ENCODE results near the gene ICAM1.
"Not testable (repeated sequence)": the region's sequence is repeated elsewhere in the genome, so short reads cannot be mapped to it uniquely, and the experiment has no call there.

Gene ICAM1

DNA sequence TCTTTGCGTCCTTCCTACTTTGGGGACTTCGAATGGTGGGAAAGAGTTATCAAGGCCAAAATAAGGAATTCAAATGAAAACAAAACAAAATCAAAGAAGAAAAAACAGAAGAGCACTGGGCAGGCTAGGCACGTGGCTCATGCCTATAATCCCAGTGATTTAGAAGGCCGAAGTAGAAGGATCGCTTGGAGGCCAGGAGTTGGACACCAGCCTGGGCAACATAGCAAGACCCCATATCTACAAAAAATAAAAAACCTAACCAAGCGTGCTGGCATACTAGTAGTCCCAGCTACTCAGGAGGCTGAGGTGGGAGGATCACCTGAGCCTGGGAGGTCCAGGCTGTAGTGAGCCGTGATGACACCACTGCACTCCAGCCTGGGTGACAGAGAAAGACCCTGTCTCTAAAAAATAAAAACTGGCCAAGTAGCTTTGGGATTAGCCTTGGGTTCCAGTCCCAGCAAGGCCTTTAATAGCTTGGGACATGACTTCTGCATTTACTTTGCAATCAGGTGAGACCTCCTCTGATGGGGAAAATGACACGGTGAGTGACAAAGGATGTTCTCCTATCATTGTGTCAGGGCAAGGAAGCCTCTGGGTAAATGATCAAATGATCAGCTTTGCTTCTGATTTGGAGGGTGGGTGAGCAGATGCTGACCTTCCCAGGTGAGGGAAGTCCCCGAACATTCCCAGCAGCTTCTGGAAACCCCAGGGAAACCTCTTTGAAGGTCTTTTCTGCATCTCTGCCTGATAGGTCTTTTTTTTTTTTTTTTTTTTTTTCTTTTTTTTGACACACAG lies 7.1 kb downstream of the ICAM1 start:
- DNase-seq (ENCODE audit: low read depth) = no peak

DNA sequence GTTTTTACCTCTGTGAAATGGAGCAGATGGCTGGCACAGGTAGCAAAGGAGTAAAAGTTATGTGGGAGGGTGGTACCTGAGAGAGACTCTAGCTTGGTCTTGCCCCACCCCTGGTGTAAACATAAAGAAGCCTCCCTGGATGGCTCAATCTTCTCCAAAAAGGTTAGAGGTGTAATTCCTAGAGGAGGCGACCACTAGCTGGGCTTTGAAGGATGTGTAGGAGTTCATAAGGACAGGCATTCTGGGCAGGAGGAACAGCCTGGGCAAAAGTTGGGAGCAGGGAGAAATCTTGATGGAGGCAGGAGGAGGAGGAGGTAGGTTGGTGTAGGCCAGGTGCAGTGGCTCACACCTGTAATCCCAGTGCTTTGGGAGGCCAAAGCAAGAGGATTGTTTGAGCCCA lies 8.0 kb downstream of the ICAM1 start:
- DNase-seq (ENCODE audit: low read depth) = no peak

DNA sequence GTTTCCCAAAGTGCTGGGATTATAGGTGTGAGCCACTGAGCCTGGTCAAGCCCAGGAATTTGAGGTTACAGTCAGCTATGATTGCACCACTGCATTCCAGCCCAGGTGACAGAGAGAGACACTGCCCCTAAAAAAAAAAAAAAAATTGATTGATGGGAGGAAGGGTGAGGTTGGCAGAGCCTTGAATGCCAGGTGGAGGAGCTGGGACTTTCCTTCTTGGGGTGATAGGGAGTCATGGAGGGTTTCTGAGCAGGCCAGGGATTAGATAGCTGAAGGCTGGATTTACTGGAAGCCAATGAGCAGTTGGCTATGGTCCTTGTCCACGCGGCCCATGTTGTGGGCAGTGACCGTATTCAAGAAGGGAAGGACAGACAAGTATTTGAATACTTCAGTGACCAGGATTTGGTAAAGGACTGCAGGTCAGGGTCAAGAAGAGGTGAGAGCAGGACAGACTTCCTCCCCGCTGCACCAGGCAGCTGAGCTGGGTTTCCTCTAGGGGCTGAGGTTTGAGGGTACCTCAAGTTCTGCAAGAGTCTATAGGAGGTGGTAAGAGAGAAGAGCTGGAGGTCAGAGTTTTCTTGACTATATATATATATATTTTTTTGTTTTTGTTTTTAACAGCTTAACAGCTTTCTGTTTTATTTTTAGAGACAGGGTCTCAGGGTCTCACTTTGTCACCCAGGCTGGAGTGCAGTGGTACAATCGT lies 9.0 kb downstream of the ICAM1 start:
- DNase-seq (ENCODE audit: low read depth) = no peak

DNA sequence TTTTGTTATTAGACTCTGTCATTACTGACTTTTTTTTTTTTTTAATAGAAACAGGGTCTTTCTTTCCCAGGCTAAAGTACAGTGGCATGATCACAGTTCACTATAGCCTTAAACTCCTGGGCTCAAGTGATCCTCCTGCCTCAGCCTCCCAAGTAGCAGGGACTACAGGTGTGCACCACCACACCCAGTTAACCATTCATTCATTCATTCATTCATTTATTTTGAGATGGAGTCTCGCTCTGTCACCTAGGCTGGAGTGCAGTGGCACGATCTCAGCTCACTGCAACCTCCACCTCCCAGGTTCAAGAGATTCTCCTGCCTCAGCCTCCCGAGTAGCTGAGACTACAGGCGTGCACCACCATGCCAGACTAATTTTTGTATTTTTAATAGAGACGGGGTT lies 11.1 kb downstream of the ICAM1 start:
- DNase-seq (ENCODE audit: low read depth) = not testable (repeated sequence)

DNA sequence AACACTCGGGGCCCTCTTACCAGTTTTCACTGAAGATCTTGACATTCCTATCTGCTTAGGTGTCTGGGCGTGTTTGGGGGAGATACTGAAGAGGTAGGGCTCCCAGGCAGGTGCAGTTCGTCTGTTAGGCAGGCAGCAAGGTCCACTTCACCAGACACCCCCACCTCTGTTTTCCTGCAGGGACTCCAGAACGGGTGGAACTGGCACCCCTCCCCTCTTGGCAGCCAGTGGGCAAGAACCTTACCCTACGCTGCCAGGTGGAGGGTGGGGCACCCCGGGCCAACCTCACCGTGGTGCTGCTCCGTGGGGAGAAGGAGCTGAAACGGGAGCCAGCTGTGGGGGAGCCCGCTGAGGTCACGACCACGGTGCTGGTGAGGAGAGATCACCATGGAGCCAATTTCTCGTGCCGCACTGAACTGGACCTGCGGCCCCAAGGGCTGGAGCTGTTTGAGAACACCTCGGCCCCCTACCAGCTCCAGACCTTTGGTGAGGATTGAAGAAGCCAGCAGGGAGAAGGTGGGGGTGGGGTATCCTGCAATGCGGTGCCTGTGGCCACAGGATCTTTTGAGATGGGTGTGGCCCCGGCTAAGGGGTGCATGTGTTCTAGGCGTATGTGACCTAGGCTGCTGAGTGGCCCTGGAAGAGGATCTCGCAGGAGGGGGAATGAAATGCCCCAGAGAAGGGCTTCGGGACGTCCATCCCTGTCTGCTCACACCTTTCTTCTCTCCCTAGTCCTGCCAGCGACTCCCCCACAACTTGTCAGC lies 12.6 kb downstream of the ICAM1 start:
- DNase-seq (ENCODE audit: low read depth) = no peak

DNA sequence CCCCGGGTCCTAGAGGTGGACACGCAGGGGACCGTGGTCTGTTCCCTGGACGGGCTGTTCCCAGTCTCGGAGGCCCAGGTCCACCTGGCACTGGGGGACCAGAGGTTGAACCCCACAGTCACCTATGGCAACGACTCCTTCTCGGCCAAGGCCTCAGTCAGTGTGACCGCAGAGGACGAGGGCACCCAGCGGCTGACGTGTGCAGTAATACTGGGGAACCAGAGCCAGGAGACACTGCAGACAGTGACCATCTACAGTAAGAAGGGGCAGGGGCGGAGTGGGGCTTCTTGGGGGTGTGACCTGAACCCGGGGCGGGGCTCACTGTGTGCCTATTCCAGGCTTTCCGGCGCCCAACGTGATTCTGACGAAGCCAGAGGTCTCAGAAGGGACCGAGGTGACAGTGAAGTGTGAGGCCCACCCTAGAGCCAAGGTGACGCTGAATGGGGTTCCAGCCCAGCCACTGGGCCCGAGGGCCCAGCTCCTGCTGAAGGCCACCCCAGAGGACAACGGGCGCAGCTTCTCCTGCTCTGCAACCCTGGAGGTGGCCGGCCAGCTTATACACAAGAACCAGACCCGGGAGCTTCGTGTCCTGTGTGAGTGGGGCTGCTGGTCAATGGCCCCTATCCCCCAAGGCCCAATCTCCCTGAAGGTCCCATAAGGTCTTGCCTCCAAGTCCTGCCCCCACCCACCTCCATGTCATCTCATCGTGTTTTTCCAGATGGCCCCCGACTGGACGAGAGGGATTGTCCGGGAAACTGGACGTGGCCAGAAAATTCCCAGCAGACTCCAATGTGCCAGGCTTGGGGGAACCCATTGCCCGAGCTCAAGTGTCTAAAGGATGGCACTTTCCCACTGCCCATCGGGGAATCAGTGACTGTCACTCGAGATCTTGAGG lies 13.4 kb downstream of the ICAM1 start:
- no peak for DNase-seq (ENCODE audit: low read depth)

DNA sequence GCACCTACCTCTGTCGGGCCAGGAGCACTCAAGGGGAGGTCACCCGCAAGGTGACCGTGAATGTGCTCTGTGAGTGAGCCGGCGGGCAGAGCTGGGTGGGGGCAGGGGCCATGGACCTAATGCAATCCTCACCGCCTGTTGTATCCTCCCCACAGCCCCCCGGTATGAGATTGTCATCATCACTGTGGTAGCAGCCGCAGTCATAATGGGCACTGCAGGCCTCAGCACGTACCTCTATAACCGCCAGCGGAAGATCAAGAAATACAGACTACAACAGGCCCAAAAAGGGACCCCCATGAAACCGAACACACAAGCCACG lies 14.0 kb downstream of the ICAM1 start:
- no peak for DNase-seq (ENCODE audit: low read depth)

DNA sequence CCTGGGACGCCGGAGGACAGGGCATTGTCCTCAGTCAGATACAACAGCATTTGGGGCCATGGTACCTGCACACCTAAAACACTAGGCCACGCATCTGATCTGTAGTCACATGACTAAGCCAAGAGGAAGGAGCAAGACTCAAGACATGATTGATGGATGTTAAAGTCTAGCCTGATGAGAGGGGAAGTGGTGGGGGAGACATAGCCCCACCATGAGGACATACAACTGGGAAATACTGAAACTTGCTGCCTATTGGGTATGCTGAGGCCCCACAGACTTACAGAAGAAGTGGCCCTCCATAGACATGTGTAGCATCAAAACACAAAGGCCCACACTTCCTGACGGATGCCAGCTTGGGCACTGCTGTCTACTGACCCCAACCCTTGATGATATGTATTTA lies 14.5 kb downstream of the ICAM1 start:
- DNase-seq (ENCODE audit: low read depth) = no peak

DNA sequence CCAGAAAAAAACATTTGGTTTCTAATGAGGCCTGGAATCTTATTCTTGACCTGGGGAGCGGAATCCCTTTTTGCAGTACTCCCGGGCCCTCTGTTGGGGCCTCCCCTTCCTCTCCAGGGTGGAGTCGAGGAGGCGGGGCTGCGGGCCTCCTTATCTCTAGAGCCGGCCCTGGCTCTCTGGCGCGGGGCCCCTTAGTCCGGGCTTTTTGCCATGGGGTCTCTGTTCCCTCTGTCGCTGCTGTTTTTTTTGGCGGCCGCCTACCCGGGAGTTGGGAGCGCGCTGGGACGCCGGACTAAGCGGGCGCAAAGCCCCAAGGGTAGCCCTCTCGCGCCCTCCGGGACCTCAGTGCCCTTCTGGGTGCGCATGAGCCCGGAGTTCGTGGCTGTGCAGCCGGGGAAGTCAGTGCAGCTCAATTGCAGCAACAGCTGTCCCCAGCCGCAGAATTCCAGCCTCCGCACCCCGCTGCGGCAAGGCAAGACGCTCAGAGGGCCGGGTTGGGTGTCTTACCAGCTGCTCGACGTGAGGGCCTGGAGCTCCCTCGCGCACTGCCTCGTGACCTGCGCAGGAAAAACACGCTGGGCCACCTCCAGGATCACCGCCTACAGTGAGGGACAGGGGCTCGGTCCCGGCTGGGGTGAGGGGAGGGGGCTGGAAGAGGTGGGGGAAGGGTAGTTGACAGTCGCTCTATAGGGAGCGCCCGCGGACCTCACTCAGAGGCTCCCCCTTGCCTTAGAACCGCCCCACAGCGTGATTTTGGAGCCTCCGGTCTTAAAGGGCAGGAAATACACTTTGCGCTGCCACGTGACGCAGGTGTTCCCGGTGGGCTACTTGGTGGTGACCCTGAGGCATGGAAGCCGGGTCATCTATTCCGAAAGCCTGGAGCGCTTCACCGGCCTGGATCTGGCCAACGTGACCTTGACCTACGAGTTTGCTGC lies 16.1 kb downstream of the ICAM1 start, which contains the start of gene ICAM4:
ICAM4 (plus strand) TSS at position 153 of the 935 bp plus-strand sequence; CDS start at position 211, 58 bp downstream.
- no peak for DNase-seq (ENCODE audit: low read depth)

DNA sequence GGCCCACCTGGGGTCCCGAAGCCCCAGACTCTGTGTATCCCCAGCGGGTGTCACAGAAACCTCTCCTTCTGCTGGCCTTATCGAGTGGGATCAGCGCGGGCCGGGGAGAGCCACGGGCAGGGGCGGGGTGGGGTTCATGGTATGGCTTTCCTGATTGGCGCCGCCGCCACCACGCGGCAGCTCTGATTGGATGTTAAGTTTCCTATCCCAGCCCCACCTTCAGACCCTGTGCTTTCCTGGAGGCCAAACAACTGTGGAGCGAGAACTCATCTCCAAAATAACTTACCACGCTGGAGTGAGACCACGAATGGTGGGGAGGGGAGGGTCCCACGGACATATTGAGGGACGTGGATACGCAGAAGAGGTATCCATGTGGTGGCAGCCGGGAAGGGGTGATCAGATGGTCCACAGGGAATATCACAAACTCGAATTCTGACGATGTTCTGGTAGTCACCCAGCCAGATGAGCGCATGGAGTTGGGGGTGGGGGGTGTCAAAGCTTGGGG lies 17.8 kb downstream of the ICAM1 start:
- no peak for DNase-seq (ENCODE audit: low read depth)

DNA sequence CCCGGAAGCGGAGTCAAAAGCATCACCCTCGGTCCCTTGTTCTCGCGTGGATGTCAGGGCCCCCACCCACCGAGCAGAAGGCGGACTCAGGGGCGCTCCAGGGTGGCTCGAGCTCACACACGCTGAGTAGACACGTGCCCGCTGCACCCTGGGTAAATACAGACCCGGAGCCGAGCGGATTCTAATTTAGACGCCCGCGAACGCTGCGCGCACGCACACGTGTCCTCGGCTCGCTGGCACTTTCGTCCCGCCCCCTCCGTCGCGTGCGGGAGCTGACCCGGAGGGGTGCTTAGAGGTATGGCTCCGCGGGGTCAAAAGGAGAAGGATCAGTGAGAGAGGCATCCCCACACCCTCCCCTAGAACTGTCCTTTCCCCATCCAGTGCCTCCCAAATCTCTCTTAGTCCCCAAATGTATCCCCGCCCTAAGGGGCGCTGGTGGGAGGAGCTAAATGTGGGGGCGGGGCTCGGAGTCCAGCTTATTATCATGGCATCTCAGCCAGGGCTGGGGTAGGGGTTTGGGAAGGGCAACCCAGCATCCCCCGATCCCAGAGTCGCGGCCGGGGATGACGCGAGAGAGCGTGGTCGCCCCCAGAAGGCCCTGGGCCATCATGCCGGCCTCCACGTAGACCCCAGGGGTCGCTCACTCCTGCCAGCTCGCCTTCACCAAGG lies 18.4 kb downstream of the ICAM1 start:
- DNase-seq (ENCODE audit: low read depth) = no peak

DNA sequence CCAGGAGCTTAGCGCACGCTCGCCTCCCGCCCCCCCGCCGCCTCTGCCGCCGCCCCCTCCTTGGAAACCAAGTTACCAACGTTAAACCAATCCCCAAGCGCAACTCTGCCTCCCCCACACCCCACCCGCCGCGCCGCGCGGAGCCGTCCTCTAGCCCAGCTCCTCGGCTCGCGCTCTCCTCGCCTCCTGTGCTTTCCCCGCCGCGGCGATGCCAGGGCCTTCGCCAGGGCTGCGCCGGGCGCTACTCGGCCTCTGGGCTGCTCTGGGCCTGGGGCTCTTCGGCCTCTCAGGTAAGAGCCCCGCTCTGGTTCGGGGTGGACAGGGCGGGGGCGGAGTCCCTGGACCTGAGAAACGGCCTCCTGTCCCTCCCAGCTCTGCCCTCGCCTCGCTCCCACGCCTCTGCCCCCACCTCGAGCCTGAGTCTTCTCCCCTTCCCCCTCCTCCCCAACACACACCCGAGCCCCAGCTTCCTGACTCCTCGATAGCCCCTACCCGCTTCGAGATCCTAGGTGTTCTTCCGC lies 19.0 kb downstream of the ICAM1 start, which contains the start of gene ICAM5:
ICAM5 (plus strand) TSS at position 117 of the 521 bp plus-strand sequence; CDS start at position 209, 92 bp downstream.
- DNase-seq (ENCODE audit: low read depth) = no peak

DNA sequence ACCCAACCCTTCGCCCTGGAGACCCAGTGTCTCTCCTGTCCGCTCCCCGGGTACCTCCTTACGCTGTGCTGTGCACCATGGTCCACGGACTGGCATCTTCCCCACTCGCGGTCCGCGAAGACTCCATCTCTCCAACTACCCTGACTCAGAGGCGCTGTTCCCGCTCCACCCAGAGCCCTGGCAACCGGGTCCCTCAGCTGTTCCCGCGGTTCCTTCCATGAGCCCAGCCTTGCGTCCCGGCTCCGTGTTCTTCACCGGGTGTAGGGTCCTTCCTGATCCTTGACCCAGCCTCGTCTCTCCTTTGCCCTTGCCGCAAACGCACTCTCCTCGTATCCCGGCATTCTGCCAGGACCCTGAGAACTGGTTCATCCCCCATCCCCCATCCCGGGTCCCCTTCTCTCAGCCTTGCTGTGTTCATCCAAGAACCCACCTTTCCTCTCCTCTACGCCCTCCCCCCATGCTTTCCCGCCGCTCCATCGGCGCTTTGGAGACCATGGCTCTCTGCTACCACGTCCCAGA lies 19.5 kb downstream of the ICAM1 start:
- DNase-seq (ENCODE audit: low read depth) = no peak

DNA sequence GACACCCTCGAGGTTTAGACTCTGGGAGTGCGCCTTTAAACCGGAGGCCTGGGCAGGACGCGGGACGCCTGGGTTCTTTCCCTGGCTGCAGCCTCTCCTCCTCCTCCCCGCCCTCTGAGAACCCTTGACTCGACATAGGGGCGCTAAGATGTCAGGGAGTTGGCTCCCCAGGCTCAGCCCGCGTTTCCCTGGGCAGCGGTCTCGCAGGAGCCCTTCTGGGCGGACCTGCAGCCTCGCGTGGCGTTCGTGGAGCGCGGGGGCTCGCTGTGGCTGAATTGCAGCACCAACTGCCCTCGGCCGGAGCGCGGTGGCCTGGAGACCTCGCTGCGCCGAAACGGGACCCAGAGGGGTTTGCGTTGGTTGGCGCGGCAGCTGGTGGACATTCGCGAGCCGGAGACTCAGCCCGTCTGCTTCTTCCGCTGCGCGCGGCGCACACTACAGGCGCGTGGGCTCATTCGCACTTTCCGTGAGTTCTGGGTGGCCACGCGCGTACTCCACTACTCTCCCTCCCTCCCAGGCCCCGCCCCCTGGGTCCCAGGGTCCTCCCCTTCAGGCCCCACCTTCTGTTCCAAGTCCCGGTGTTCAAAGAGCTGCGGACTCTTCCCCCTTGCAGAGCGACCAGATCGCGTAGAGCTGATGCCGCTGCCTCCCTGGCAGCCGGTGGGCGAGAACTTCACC lies 20.1 kb downstream of the ICAM1 start:
- no peak for DNase-seq (ENCODE audit: low read depth)

DNA sequence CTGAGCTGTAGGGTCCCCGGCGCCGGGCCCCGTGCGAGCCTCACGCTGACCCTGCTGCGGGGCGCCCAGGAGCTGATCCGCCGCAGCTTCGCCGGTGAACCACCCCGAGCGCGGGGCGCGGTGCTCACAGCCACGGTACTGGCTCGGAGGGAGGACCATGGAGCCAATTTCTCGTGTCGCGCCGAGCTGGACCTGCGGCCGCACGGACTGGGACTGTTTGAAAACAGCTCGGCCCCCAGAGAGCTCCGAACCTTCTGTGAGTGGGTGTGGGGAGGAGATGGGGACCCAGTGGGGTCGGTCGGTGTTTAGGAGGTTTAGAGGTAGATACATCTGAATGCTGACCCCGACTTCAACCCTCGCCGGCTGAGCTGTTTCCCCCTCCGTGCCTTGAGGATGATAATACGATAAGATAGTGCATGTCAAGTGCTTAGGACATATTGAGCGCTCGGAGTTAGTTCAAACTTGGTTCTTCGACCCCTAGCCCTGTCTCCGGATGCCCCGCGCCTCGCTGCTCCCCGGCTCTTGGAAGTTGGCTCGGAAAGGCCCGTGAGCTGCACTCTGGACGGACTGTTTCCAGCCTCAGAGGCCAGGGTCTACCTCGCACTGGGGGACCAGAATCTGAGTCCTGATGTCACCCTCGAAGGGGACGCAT lies 20.8 kb downstream of the ICAM1 start:
- no peak for DNase-seq (ENCODE audit: low read depth)

DNA sequence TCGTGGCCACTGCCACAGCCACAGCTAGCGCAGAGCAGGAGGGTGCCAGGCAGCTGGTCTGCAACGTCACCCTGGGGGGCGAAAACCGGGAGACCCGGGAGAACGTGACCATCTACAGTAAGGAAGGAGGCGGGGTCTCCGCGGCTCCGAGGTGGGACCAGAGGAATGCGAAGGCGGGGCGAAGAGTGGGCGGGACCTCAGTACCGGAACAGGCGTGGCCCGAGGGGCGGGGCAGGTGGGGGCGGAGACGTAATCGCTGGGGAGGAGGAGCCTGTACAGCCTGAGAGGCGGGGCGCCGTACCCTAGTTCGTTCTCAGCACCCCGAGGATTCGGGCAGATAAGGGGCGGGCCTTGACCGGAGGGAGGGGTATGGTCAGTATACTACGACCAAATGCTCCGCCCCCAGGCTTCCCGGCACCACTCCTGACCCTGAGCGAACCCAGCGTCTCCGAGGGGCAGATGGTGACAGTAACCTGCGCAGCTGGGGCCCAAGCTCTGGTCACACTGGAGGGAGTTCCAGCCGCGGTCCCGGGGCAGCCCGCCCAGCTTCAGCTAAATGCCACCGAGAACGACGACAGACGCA lies 21.4 kb downstream of the ICAM1 start:
- DNase-seq (ENCODE audit: low read depth) = no peak

DNA sequence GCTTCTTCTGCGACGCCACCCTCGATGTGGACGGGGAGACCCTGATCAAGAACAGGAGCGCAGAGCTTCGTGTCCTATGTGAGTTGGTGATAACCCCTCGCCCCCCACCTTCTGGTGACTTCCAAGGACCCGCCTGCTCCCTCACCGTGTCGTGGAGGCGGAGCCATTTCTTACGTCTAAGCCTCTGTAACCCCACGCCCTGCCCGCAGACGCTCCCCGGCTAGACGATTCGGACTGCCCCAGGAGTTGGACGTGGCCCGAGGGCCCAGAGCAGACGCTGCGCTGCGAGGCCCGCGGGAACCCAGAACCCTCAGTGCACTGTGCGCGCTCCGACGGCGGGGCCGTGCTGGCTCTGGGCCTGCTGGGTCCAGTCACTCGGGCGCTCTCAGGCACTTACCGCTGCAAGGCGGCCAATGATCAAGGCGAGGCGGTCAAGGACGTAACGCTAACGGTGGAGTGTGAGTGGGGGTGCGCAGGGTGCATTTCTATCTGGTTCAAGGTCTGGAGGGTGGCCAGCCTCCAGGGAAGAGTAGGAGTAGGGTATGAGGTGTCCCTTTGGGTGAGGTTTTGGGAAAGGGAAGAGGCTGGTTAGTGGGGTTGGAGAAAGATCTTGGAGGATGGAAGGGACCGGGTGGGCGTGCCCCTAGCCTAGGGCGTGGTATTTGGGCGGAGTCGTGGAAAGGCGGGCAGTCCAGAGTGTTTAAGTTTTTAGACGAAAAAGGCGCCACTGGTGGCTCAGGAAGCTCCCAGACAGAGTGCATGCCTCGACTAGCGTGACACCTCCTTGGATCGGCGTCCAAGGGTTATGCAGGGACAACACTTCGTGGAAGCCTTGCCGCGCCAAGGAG lies 22.1 kb downstream of the ICAM1 start:
- no peak for DNase-seq (ENCODE audit: low read depth)

Measured in GM04504 (cell line).